ENCODE results near the gene KDM4C.

DNA sequence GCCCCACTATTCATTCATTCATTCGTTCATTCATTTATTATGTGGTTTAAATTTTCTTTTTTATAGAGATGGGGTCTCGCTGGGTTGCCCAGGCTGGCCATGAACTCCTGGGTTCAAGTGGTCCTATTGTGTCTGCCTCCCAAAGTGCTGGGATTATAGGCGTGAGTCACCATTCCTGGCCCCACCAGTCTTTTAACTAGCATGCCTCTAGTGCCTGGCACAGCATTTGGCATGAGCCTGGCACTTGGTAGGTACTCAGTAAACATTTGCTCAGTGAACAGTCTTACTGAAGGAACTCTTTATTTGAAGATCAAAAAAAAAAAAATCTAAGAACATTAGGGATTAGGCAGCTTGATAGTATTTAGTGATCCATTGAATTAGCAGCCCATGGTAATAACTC is 98.1 kb downstream of the KDM4C start:
- TF ChIP-seq, protein P1, sequence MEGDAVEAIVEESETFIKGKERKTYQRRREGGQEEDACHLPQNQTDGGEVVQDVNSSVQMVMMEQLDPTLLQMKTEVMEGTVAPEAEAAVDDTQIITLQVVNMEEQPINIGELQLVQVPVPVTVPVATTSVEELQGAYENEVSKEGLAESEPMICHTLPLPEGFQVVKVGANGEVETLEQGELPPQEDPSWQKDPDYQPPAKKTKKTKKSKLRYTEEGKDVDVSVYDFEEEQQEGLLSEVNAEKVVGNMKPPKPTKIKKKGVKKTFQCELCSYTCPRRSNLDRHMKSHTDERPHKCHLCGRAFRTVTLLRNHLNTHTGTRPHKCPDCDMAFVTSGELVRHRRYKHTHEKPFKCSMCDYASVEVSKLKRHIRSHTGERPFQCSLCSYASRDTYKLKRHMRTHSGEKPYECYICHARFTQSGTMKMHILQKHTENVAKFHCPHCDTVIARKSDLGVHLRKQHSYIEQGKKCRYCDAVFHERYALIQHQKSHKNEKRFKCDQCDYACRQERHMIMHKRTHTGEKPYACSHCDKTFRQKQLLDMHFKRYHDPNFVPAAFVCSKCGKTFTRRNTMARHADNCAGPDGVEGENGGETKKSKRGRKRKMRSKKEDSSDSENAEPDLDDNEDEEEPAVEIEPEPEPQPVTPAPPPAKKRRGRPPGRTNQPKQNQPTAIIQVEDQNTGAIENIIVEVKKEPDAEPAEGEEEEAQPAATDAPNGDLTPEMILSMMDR (IDR thresholded peaks at IDR 0.05): no peak
- TF ChIP-seq EZH2phosphoT487 (IDR thresholded peaks at IDR 0.05): no peak
- TF ChIP-seq EZH2 (IDR thresholded peaks at IDR 0.05): no peak

Measured in neural progenitor cell (in vitro differentiated cells).